GM12891 (cell line): ENCODE results near the gene ADORA2B.

Experiments
- POLR2A ChIP-seq: IDR thresholded peaks from 2 replicates; pipeline ENCODE4 v1.6.1; 2011; ENCODE audit warnings: low read depth, low read length, control low read depth
- POLR2AphosphoS5 ChIP-seq: IDR thresholded peaks from 2 replicates; pipeline ENCODE4 v1.6.1; 2011; ENCODE audit warnings: low read depth, low read length, control low read depth
- POU2F2 ChIP-seq: IDR thresholded peaks from 2 replicates; pipeline ENCODE4 v1.6.1; 2011; ENCODE audit warnings: low read depth, mild to moderate bottlenecking, control low read depth, low read length, moderate library complexity
- TAF1 ChIP-seq: IDR thresholded peaks from 2 replicates; pipeline ENCODE4 v1.6.1; 2011; ENCODE audit warnings: low read depth, low read length, control low read depth

- TF ChIP-seq TAF1 (no peak), POLR2A (no peak), POLR2AphosphoS5 (no peak), POU2F2 (no peak)
Measured at GRCh38 chr17:15934866-15935265, 10.1 kb upstream of the ADORA2B start.
